ENCODE data around the gene OGFR.

- TF ChIP-seq CTCF (IDR thresholded peaks at IDR 0.05) (no peak), EZH2 (IDR thresholded peaks at IDR 0.05) (no peak)
Measured at GRCh38 chr20:62830251-62830650, 25.6 kb downstream of the OGFR start.

Data from neural progenitor cell (in vitro differentiated cells).